ENCODE data around the gene BLVRA.
"Not testable (repeated sequence)": the region's sequence is repeated elsewhere in the genome, so short reads cannot be mapped to it uniquely, and the experiment has no call there.

The BLVRA gene

GRCh38 chr7:43769791-43770465, 11.4 kb downstream of the BLVRA start:
- FAIRE-seq = no peak

- no peak for FAIRE-seq
Observed at GRCh38 chr7:43771128-43771527, 12.6 kb downstream of the BLVRA start.

- FAIRE-seq = no peak
Observed at GRCh38 chr7:43771573-43771972, 13.1 kb downstream of the BLVRA start.

GRCh38 chr7:43773268-43773667, 14.8 kb downstream of the BLVRA start:
- not testable (repeated sequence) for FAIRE-seq

GRCh38 chr7:43775255-43775654, 16.8 kb downstream of the BLVRA start:
- not testable (repeated sequence) for FAIRE-seq

- FAIRE-seq = not testable (repeated sequence)
Observed at GRCh38 chr7:43778293-43779044, 20.0 kb downstream of the BLVRA start.

GRCh38 chr7:43779045-43779812, 20.7 kb downstream of the BLVRA start:
- no peak for FAIRE-seq

- no peak for FAIRE-seq
Observed at GRCh38 chr7:43781726-43782607, 23.5 kb downstream of the BLVRA start.

- FAIRE-seq = no peak
Observed at GRCh38 chr7:43782768-43783555, 24.5 kb downstream of the BLVRA start.

- FAIRE-seq = no peak
Observed at GRCh38 chr7:43784030-43784584, 25.6 kb downstream of the BLVRA start.

GRCh38 chr7:43784585-43785087, 26.2 kb downstream of the BLVRA start:
- not testable (repeated sequence) for FAIRE-seq

- FAIRE-seq = no peak
Observed at GRCh38 chr7:43785420-43785819, 26.9 kb downstream of the BLVRA start.

- no peak for FAIRE-seq
Observed at GRCh38 chr7:43787771-43788170, 29.3 kb downstream of the BLVRA start.

GRCh38 chr7:43790006-43790405, 31.5 kb downstream of the BLVRA start:
- FAIRE-seq = no peak

- no peak for FAIRE-seq
Observed at GRCh38 chr7:43790834-43791233, 32.4 kb downstream of the BLVRA start.

GRCh38 chr7:43791665-43792064, 33.2 kb downstream of the BLVRA start:
- no peak for FAIRE-seq

- FAIRE-seq = no peak
Observed at GRCh38 chr7:43792471-43793150, 34.1 kb downstream of the BLVRA start.

GRCh38 chr7:43799605-43800004, 41.1 kb downstream of the BLVRA start:
- FAIRE-seq = no peak

GRCh38 chr7:43803865-43804264, 45.4 kb downstream of the BLVRA start:
- FAIRE-seq = no peak

- FAIRE-seq = no peak
Observed at GRCh38 chr7:43808410-43808809, 49.9 kb downstream of the BLVRA start.

Measured in TTC549 (cell line).